ENCODE data around the gene PADI4.

GRCh38 chr1:17272646-17273045 is 35.4 kb upstream of the PADI4 start:
- TF ChIP-seq, protein P1, sequence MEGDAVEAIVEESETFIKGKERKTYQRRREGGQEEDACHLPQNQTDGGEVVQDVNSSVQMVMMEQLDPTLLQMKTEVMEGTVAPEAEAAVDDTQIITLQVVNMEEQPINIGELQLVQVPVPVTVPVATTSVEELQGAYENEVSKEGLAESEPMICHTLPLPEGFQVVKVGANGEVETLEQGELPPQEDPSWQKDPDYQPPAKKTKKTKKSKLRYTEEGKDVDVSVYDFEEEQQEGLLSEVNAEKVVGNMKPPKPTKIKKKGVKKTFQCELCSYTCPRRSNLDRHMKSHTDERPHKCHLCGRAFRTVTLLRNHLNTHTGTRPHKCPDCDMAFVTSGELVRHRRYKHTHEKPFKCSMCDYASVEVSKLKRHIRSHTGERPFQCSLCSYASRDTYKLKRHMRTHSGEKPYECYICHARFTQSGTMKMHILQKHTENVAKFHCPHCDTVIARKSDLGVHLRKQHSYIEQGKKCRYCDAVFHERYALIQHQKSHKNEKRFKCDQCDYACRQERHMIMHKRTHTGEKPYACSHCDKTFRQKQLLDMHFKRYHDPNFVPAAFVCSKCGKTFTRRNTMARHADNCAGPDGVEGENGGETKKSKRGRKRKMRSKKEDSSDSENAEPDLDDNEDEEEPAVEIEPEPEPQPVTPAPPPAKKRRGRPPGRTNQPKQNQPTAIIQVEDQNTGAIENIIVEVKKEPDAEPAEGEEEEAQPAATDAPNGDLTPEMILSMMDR (IDR thresholded peaks at IDR 0.05) = no peak
- TF ChIP-seq POLR2A (IDR thresholded peaks at IDR 0.05) = no peak

All from testis (tissue), 2 donors.